NT2/D1 (cell line): ENCODE data around the gene UBE3C.

ENCODE experiments used
- SUZ12 ChIP-seq: IDR thresholded peaks from 2 replicates; pipeline ENCODE4 v1.6.1; 2011; ENCODE audit not compliant: insufficient read length, insufficient read depth; ENCODE audit errors: extremely low read depth
- YY1 ChIP-seq: IDR thresholded peaks from 2 replicates; pipeline ENCODE4 v1.6.1; 2011; ENCODE audit not compliant: insufficient read length, insufficient read depth
- ZNF274 ChIP-seq: IDR thresholded peaks from 2 replicates; pipeline ENCODE4 v1.6.1; 2011; ENCODE audit warnings: mild to moderate bottlenecking, low read depth, low read length

GRCh38 chr7:157160433-157160832, 21.7 kb downstream of the UBE3C start:
- no peak for TF ChIP-seq ZNF274
- TF ChIP-seq YY1 = no peak
- no peak for TF ChIP-seq SUZ12
